ENCODE results near the gene ANKRD23.
A peak's percentile ranks its signal among the peaks of the same experiment; 100 is the strongest.

Gene ANKRD23

GRCh38 chr2:96877631-96878092, 33.8 kb upstream of the ANKRD23 start:
- no peak for DNase-seq (ENCODE audit: extremely low read depth in 1 of 2, low read depth in 1 of 2)

DNA sequence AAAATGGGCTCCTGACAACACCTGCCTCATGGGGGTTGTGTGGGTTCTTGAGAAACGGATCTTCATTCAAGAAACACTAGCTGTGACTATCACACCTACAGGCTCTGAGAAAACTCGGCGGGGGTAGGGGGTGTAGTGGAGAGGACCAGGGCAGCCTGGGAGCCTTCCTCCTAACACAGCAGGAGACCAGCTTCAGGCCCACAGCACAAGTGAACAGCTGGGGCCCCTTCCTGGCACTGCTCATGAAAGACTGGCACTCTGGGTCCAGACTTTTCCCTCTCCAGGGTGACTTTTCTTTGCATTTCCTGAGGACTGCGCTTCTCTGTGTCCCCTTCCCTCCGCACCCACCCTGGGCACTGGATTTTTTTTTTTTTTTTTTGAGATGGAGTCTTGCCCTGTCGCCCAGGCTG, 33.2 kb upstream of the ANKRD23 start:
- no peak for DNase-seq (ENCODE audit: extremely low read depth in 1 of 2, low read depth in 1 of 2)

GRCh38 chr2:96876269-96877041, 32.6 kb upstream of the ANKRD23 start:
- DNase-seq (ENCODE audit: extremely low read depth in 1 of 2, low read depth in 1 of 2) = no peak

DNA sequence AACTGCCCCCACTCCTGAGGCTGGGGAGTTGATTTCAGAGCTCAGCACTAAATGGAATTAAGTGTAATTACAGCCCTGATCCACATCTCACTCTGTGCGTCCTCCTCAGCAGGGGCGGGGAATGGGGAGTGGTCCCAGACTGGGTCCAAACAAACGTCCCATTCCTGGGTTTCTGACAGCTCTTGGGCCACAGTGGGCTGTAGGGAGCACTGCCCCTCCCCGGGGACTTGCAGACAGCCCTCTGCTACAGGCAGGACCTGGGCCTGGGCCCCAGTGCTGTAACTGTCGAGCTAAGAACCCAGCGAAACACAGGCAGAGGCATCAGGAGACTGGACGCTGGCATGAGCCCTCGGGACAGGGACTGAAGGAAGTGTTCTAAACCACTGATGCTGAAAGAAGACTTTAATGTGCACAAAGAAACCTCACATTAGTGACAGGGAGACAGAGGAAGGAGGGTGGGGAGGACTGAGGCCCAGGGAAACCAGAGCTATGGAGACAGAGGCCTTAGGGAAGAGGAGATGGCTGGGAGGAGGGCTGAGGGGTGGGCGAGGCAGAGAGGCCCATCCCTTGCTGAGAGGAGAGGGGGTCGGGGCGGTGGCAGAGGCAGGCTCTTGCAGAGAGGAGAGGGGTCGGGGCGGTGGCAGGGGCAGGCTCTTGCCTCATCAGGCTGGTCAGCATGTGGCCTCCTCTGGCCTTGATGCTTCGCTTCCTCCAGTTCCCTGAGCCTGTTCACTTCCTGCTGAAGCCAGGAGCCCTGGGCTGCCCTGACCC, 31.9 kb upstream of the ANKRD23 start:
- no peak for DNase-seq (ENCODE audit: extremely low read depth in 1 of 2, low read depth in 1 of 2)

GRCh38 chr2:96874198-96874831, 30.5 kb upstream of the ANKRD23 start:
- DNase-seq (ENCODE audit: extremely low read depth in 1 of 2, low read depth in 1 of 2) = no peak

- no peak for DNase-seq (ENCODE audit: extremely low read depth in 1 of 2, low read depth in 1 of 2)
Measured at GRCh38 chr2:96873651-96874096, 29.9 kb upstream of the ANKRD23 start.

DNA sequence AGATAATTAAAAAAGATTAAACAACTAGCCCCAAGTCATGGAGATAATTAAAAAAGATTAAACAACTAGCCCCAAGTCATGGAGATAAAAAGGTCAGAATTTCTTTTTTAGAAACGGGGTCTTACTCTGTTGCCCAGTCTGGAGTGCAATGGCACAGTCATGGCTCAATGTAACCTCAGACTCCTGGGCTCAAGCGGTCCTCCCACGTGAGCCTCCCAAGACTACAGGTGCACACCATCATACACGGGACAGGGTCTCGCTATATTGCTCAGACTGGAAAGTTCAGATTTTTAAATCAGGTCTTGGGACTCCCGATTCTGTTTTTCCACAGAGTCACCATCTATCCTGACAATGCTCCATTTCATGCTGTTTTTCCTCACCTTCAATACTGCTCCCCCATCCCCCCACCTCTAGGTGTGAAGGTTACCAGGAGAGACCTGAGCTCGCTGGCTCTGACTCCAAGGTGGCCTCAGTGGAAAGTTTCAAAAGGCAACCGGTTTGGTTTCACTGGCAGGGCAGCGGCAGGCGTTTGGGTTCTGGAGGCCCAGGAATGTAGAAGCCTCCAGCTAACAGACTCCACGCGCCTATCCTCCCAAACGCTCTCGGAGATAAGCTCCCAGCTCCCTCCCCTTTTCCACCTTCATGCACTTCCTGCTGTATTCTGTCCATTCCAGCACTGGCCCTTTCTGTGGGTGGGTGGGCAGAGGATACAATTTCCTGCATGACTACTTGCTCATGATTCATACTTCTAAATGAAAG, 28.9 kb upstream of the ANKRD23 start:
- DNase-seq (ENCODE audit: extremely low read depth in 1 of 2, low read depth in 1 of 2) = no peak

DNA sequence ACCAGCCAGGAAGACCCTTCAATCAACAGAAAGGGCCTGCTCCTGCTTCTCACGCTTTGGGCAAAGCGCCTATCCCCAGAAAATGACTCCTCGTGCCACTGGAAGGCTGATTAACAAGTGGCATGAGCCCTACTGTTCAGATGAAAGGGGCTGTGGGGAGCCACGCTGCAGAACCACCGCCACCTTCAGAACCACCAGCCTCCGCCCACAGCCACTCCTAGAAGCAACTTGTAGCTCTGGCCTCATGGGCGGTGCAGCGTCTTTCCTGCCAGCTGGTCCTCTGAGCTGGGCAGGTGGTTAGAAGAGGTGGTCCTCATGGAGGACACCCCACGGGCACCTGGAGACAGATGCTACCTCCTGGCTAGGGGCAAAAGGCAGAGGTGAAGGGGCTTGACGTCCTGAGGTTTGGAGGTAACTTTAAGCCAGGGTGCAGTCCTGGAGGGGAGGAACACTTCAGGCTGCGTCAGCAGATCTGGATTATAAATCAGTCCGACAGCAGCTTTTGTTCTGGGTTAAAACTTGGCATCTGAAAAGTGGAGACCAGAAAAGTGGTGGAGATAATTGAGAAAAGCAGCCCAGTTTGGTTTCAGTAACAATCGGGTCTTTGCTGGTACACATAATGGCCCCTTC, 26.9 kb upstream of the ANKRD23 start:
- peak in 1 of 2 donors; percentile 43 for DNase-seq (ENCODE audit: extremely low read depth in 1 of 2, low read depth in 1 of 2)

GRCh38 chr2:96869822-96870625, 26.2 kb upstream of the ANKRD23 start, which contains the start of gene SEMA4C:
SEMA4C (minus strand) TSS chr2:96870080; CDS start chr2:96867886, 2,194 bp downstream.
- DNase-seq (ENCODE audit: extremely low read depth in 1 of 2, low read depth in 1 of 2) = no peak

- no peak for DNase-seq (ENCODE audit: extremely low read depth in 1 of 2, low read depth in 1 of 2)
Measured at GRCh38 chr2:96869281-96869821, 25.5 kb upstream of the ANKRD23 start.

GRCh38 chr2:96868555-96869280, 24.9 kb upstream of the ANKRD23 start:
- DNase-seq (ENCODE audit: extremely low read depth in 1 of 2, low read depth in 1 of 2) = peak in 1 of 2 donors; percentile 66

- DNase-seq (ENCODE audit: extremely low read depth in 1 of 2, low read depth in 1 of 2) = no peak
Measured at GRCh38 chr2:96867756-96868554, 24.1 kb upstream of the ANKRD23 start.

GRCh38 chr2:96866986-96867755, 23.4 kb upstream of the ANKRD23 start:
- DNase-seq (ENCODE audit: extremely low read depth in 1 of 2, low read depth in 1 of 2) = no peak

GRCh38 chr2:96866586-96866985, 22.8 kb upstream of the ANKRD23 start:
- DNase-seq (ENCODE audit: extremely low read depth in 1 of 2, low read depth in 1 of 2) = no peak

DNA sequence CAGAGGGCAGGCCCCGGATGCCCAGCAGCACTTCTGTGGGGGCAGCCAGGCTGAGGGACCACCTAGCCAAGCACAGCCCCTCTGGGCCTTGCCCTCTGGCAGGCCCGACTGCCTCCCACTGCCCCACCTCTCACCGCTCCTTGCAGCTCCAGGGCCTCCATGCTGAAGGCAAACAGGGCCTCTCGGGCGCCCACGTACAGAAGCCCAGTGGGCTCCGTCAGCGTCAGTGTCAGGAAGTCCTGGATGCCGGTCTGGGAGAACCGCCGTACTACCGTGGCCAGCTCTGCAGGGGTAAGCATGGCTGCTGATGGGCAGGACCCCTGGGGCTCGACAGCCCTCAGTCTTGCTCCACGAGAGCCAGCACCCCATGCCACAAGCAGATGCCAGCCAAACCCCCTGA, 22.3 kb upstream of the ANKRD23 start:
- DNase-seq (ENCODE audit: extremely low read depth in 1 of 2, low read depth in 1 of 2) = no peak

DNA sequence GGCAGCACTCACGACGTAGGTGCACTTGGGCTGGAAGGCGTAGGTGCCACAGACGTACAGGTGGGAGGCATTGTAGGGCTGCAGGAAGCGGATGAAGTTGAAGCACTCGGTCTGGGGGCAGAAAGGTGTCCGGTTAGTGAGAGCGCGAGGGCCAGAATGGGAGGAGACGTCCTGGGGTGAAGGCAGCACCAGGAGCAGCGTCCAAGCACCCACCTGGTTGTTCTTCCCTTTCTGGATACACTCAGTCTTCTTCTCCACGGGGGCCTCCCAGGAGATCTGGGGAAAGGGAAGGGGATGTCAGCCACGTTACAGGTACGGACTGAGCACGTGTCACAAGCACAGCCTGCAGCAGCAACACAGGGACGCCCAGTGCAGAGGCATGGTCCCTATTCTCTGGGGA, 21.8 kb upstream of the ANKRD23 start:
- DNase-seq (ENCODE audit: extremely low read depth in 1 of 2, low read depth in 1 of 2) = no peak

All from stimulated activated CD8-positive, alpha-beta memory T cell treated with anti-CD3 and anti-CD28 coated beads, Interleukin-7, amount 100 ng/mL, for 48 hours (primary cell).